Astrocyte of the spinal cord (primary cell): ENCODE data around the gene PCGF6.

Source experiments
- DNase-seq: peaks from one replicate; pipeline ENCODE4 v3.0.0; 2011; ENCODE audit warnings: low read depth, low spot score
- H3K4me3 ChIP-seq: 2 replicates; pipeline ENCODE4 v1.5.1; 2011; ENCODE audit warnings: low read depth, mild to moderate bottlenecking, low read length, moderate library complexity
- CTCF ChIP-seq: IDR thresholded peaks from 2 replicates; pipeline ENCODE4 v1.5.1; 2012; ENCODE audit warnings: low read depth, mild to moderate bottlenecking, low read length, inconsistent platforms
- in situ Hi-C: cut with HindIII; loops from 2 replicates; pipeline ENCODE4 v1.10.0; 2017; ENCODE audit warnings: low sequenced_read_pairs

The PCGF6 gene

GRCh38 chr10:103327906-103328305, 23.0 kb downstream of the PCGF6 start:
- in situ Hi-C loops: no loop called here
- no peak for TF ChIP-seq CTCF
- H3K4me3 ChIP-seq: no peak overlapping the region
- no peak for DNase-seq

GRCh38 chr10:103316087-103316486, 34.9 kb downstream of the PCGF6 start:
- no peak for DNase-seq
- no peak for TF ChIP-seq CTCF
- in situ Hi-C loops: no loop called here

GRCh38 chr10:103310197-103310596, 40.7 kb downstream of the PCGF6 start:
- H3K4me3 ChIP-seq: no peak overlapping the region
- in situ Hi-C loops: no loop called here
- no peak for TF ChIP-seq CTCF
- no peak for DNase-seq

More at GRCh38 chr10:103316087-103316486, 34.9 kb downstream of the PCGF6 start:
- H3K4me3 ChIP-seq: no peak overlapping the region

- in situ Hi-C loops: no loop called here
- no peak overlapping the region for H3K4me3 ChIP-seq
- TF ChIP-seq CTCF: no peak
- DNase-seq: no peak
Observed at GRCh38 chr10:103307594-103307993, 43.3 kb downstream of the PCGF6 start.

GRCh38 chr10:103295374-103296015, 55.4 kb downstream of the PCGF6 start:
- no peak for TF ChIP-seq CTCF
- no peak overlapping the region for H3K4me3 ChIP-seq
- in situ Hi-C loops: no loop called here
- DNase-seq: peak; percentile 66

- in situ Hi-C loops: no loop called here
Observed at GRCh38 chr10:103291588-103291987, 59.4 kb downstream of the PCGF6 start.

More at GRCh38 chr10:103291588-103291987, 59.4 kb downstream of the PCGF6 start:
- no peak overlapping the region for H3K4me3 ChIP-seq
- no peak for TF ChIP-seq CTCF
- no peak for DNase-seq
